ACC112 (cell line): ENCODE data around the gene TICRR.
A peak's percentile ranks its signal among the peaks of the same experiment; 100 is the strongest.

ENCODE experiments used
- H2AFZ ChIP-seq: fragments of 200-600 bp; sonication (generic); one replicate; pipeline ENCODE4 v1.6.0; 2017; ENCODE audit warnings: antibody characterized with exemption, low read length; ENCODE audit not compliant: unreplicated experiment
- H3K27ac ChIP-seq: fragments of 200-600 bp; sonication (generic); 2 replicates; pipeline ENCODE4 v1.5.1; 2014; ENCODE audit warnings: low read depth, mild to moderate bottlenecking, antibody characterized with exemption, low read length, moderate library complexity
- H3K27me3 ChIP-seq: fragments of 200-600 bp; sonication (generic); 2 replicates; pipeline ENCODE4 v1.6.1; 2014; ENCODE audit warnings: mild to moderate bottlenecking, antibody characterized with exemption, low read length, moderate library complexity, mixed read lengths; ENCODE audit not compliant: insufficient read depth
- H3K36me3 ChIP-seq: fragments of 200-600 bp; sonication (generic); 2 replicates; pipeline ENCODE4 v1.6.1; 2016; ENCODE audit warnings: mild to moderate bottlenecking, antibody characterized with exemption, low read length, moderate library complexity, mixed read lengths; ENCODE audit not compliant: insufficient read depth
- H3K4me1 ChIP-seq: fragments of 200-600 bp; sonication (generic); one replicate; pipeline ENCODE4 v1.6.1; 2016; ENCODE audit warnings: low read length, mixed read lengths; ENCODE audit not compliant: insufficient read depth, unreplicated experiment, control insufficient read depth
- H3K4me3 ChIP-seq: fragments of 200-600 bp; sonication (generic); 2 replicates; pipeline ENCODE4 v1.5.1; 2014; ENCODE audit warnings: mild to moderate bottlenecking, low read depth, low read length
- H3K79me2 ChIP-seq: fragments of 200-600 bp; sonication (generic); one replicate; pipeline ENCODE4 v1.6.0; 2016; ENCODE audit warnings: low read length; ENCODE audit not compliant: control insufficient read depth, unreplicated experiment, insufficient read depth

Gene TICRR

GRCh38 chr15:89666184-89666857, 91.1 kb downstream of the TICRR start:
- H3K27me3 ChIP-seq = no peaks in the 10 kb centered on the region
- H3K4me3 ChIP-seq = peak overlapping the region; percentile 70; the same call in 1 of the 2 replicates
- peaks cover 26% of the 10 kb centered on the region for H3K4me1 ChIP-seq
- H3K27ac ChIP-seq = no peak overlapping the region
- H3K36me3 ChIP-seq = no peaks in the 10 kb centered on the region
- H3K79me2 ChIP-seq = no peaks in the 10 kb centered on the region
- peak overlapping the region; percentile 94 for H2AFZ ChIP-seq

DNA sequence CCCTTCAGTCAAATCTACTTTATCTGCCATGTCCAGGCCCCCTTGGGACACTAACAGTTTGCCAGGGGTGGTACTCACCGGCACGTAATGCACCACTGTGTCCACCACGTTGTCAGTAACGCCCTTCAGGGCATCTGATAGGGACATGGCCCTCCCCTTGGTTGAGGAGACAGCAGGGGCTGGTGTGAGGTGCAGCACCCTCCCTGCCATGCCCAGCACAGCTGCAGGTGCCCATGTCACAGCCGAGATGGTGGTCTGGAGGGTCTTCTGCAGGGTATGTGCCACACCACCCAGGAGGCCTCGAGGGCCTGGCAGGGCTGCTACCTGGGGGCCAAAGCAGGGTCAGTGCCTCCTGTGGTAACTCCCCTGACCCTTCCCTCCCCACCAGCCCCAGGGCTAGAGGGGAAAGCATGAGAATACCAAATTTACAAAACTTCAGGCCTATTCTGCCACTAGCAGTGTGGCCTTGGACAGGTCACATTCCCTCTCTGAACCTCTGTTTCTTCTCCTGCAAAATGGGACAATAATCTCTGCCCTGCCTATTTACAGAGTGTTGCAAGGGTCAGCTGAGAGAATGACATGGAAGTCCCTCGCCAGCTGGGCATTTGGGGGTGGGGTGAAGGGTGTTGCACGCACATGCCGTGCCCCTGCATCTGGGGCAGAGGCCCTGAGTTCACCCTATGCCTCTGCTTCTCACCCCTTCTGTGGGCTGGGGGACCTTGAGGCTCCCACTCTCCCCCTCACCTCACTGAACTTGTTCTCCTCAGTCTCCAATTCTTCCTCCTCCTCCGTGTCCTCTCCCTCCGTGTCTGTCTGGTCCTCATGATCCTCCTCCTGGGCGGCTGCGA, 91.8 kb downstream of the TICRR start:
- Histone ChIP-seq H3K4me3 (no peak overlapping the region), H3K79me2 (no peaks in the 10 kb centered on the region), H2AFZ (no peak overlapping the region), H3K27me3 (no peaks in the 10 kb centered on the region), H3K27ac (no peak overlapping the region), H3K36me3 (no peaks in the 10 kb centered on the region), H3K4me1 (peaks cover 24% of the 10 kb centered on the region)

DNA sequence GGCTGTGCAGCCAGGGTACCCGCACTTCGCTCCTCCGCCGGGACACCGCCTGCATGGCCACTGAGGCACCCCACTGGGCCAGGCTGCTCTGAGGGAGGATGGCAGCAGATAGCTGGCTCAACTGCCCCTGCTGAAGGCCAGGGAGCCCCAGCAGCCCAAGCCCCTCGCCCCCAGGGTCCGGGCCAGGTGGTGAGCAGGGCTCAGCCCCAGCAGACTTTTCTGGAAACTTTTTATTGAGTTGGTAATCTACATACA, 92.4 kb downstream of the TICRR start:
- Histone ChIP-seq H3K79me2 (no peaks in the 10 kb centered on the region), H3K4me1 (peaks cover 18% of the 10 kb centered on the region), H3K4me3 (no peak overlapping the region), H3K27ac (no peak overlapping the region), H3K27me3 (no peaks in the 10 kb centered on the region), H2AFZ (no peak overlapping the region), H3K36me3 (no peaks in the 10 kb centered on the region)

GRCh38 chr15:89668171-89668570, 92.9 kb downstream of the TICRR start:
- H3K4me1 ChIP-seq = peaks cover 13% of the 10 kb centered on the region

DNA sequence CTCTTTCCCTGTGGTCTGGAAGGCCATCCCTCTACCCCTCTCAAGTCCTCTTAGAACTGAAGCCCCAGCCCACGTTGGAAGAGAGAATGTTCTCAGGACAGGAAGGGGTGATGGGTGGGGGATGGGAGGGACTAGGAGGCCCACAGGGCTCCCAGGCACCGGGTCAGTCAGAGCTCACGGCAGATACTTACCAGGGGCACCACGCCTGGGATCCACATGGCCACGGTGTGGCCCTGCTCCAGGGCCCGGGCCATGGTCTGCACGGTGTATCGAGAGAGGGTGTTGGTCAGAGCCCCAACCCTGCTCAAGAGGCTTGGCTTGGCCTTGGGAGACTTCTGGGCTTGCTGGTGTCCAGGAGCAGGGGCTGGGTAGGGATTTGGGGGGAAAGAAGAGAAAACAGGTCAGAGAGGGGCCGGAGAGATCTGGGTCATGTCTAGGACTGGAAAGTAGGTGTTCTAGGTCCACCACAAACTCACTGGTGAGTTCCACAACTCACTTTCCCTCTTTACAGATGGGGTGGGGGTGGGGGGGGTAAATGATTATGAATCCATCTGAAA, 94.1 kb downstream of the TICRR start:
- H3K27ac ChIP-seq = no peak overlapping the region
- H3K4me1 ChIP-seq = peaks cover 10% of the 10 kb centered on the region

More at GRCh38 chr15:89668171-89668570, 92.9 kb downstream of the TICRR start:
- Histone ChIP-seq H3K36me3 (no peaks in the 10 kb centered on the region), H3K27me3 (no peaks in the 10 kb centered on the region), H3K79me2 (no peaks in the 10 kb centered on the region), H3K27ac (no peak overlapping the region), H3K4me3 (no peak overlapping the region), H2AFZ (no peak overlapping the region)

DNA sequence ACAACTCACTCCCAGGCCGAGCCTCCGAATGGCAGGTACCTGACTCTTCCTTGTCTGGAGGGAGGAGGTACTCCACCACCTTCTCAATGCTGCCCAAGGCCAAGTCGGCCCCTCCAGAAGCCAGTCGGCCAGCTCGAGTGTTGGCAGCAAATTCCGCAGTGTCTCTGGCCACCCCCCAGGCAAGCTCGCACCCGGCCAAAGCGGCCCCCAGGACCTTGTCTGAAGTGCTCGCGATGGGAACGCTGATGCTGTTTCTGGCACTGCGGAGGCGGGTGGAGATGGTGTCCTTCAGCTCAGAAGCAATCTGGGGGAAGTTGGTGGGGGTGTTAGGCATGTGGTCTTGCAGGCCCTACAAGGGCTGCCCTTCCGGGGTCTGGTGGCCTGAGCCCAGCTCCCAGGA, 94.7 kb downstream of the TICRR start:
- peaks cover 6% of the 10 kb centered on the region for H3K4me1 ChIP-seq
- H3K79me2 ChIP-seq = no peaks in the 10 kb centered on the region
- H3K4me3 ChIP-seq = no peak overlapping the region
- no peak overlapping the region for H3K27ac ChIP-seq
- no peaks in the 10 kb centered on the region for H3K27me3 ChIP-seq
- no peak overlapping the region for H2AFZ ChIP-seq
- no peaks in the 10 kb centered on the region for H3K36me3 ChIP-seq

More for the DNA sequence above, 94.1 kb downstream of the TICRR start:
- H3K4me3 ChIP-seq = no peak overlapping the region
- no peaks in the 10 kb centered on the region for H3K36me3 ChIP-seq
- no peaks in the 10 kb centered on the region for H3K79me2 ChIP-seq
- H3K27me3 ChIP-seq = no peaks in the 10 kb centered on the region
- no peak overlapping the region for H2AFZ ChIP-seq

GRCh38 chr15:89670971-89671560, 95.8 kb downstream of the TICRR start:
- peaks cover under 1% of the 10 kb centered on the region for H3K4me1 ChIP-seq
- H3K4me3 ChIP-seq = no peak overlapping the region
- H3K27me3 ChIP-seq = no peaks in the 10 kb centered on the region
- H3K36me3 ChIP-seq = no peaks in the 10 kb centered on the region
- no peak overlapping the region for H3K27ac ChIP-seq
- H3K79me2 ChIP-seq = no peaks in the 10 kb centered on the region
- no peak overlapping the region for H2AFZ ChIP-seq

- no peak overlapping the region for H3K27ac ChIP-seq
- no peaks in the 10 kb centered on the region for H3K79me2 ChIP-seq
- H3K4me3 ChIP-seq = no peak overlapping the region
- no peaks in the 10 kb centered on the region for H3K27me3 ChIP-seq
- H3K4me1 ChIP-seq = no peaks in the 10 kb centered on the region
- H3K36me3 ChIP-seq = no peaks in the 10 kb centered on the region
- no peak overlapping the region for H2AFZ ChIP-seq
Measured at GRCh38 chr15:89671687-89672086, 96.4 kb downstream of the TICRR start.

GRCh38 chr15:89672221-89673164, 97.2 kb downstream of the TICRR start:
- no peaks in the 10 kb centered on the region for H3K36me3 ChIP-seq
- no peak overlapping the region for H3K4me3 ChIP-seq
- H3K27ac ChIP-seq = no peak overlapping the region
- H3K79me2 ChIP-seq = no peaks in the 10 kb centered on the region
- H3K27me3 ChIP-seq = no peaks in the 10 kb centered on the region
- H3K4me1 ChIP-seq = no peaks in the 10 kb centered on the region
- H2AFZ ChIP-seq = no peak overlapping the region

- no peak overlapping the region for H3K4me3 ChIP-seq
- no peaks in the 10 kb centered on the region for H3K79me2 ChIP-seq
- H3K4me1 ChIP-seq = no peaks in the 10 kb centered on the region
- no peak overlapping the region for H3K27ac ChIP-seq
- no peak overlapping the region for H2AFZ ChIP-seq
- no peaks in the 10 kb centered on the region for H3K27me3 ChIP-seq
- no peaks in the 10 kb centered on the region for H3K36me3 ChIP-seq
Measured at GRCh38 chr15:89673165-89673512, 97.9 kb downstream of the TICRR start.
